ENCODE results near the gene TMBIM1. TPM values are rescaled to one million over a fixed set of nuclear protein-coding genes. Genes with fewer than 3 reads are reported as not detected.
A peak's percentile ranks its signal among the peaks of the same experiment; 100 is the strongest.

The TMBIM1 gene
- total RNA-seq, 1 donor: 136 TPM

- DNase-seq (ENCODE audit: low read depth): no peak
- TF ChIP-seq, protein P1, sequence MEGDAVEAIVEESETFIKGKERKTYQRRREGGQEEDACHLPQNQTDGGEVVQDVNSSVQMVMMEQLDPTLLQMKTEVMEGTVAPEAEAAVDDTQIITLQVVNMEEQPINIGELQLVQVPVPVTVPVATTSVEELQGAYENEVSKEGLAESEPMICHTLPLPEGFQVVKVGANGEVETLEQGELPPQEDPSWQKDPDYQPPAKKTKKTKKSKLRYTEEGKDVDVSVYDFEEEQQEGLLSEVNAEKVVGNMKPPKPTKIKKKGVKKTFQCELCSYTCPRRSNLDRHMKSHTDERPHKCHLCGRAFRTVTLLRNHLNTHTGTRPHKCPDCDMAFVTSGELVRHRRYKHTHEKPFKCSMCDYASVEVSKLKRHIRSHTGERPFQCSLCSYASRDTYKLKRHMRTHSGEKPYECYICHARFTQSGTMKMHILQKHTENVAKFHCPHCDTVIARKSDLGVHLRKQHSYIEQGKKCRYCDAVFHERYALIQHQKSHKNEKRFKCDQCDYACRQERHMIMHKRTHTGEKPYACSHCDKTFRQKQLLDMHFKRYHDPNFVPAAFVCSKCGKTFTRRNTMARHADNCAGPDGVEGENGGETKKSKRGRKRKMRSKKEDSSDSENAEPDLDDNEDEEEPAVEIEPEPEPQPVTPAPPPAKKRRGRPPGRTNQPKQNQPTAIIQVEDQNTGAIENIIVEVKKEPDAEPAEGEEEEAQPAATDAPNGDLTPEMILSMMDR (IDR thresholded peaks at IDR 0.05; ENCODE audit: insufficient read depth, low read depth, low read length): no peak
- H3K4me3 ChIP-seq (ENCODE audit: low read depth, low read length): no peak overlapping the region
Observed at GRCh38 chr2:218331745-218332144, 39.4 kb upstream of the TMBIM1 start.

- TF ChIP-seq, protein P1 (IDR thresholded peaks at IDR 0.05; ENCODE audit: insufficient read depth, low read depth, low read length): no peak
- H3K4me3 ChIP-seq (ENCODE audit: low read depth, low read length): no peak overlapping the region
- no peak for DNase-seq (ENCODE audit: low read depth)
Observed at GRCh38 chr2:218329826-218330593, 37.7 kb upstream of the TMBIM1 start.

GRCh38 chr2:218329027-218329825 lies 36.9 kb upstream of the TMBIM1 start:
- TF ChIP-seq, protein P1 (IDR thresholded peaks at IDR 0.05; ENCODE audit: insufficient read depth, low read depth, low read length): no peak
- no peak for DNase-seq (ENCODE audit: low read depth)

DNA sequence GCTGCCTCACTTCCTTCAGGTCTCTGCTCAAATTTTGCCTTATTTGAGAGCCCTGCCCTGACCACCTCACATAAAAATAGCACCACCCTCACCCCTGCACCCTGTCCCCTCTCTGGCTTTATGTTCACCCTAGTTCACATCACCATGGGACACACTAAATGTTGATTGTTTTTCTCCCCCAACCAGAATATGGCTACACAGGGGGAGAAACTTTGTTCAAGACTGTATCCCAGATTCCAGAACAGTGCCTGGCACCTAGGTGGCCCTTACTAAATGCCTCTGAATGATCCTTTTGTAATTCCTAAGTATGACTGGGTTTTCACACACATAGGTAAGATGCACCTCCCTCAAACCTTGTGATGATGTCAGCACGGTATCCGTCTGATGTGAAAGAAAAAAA lies 36.0 kb upstream of the TMBIM1 start:
- TF ChIP-seq, protein P1 (IDR thresholded peaks at IDR 0.05; ENCODE audit: insufficient read depth, low read depth, low read length): no peak
- no peak for DNase-seq (ENCODE audit: low read depth)

More at GRCh38 chr2:218329027-218329825, 36.9 kb upstream of the TMBIM1 start:
- no peak overlapping the region for H3K4me3 ChIP-seq (ENCODE audit: low read depth, low read length)

DNA sequence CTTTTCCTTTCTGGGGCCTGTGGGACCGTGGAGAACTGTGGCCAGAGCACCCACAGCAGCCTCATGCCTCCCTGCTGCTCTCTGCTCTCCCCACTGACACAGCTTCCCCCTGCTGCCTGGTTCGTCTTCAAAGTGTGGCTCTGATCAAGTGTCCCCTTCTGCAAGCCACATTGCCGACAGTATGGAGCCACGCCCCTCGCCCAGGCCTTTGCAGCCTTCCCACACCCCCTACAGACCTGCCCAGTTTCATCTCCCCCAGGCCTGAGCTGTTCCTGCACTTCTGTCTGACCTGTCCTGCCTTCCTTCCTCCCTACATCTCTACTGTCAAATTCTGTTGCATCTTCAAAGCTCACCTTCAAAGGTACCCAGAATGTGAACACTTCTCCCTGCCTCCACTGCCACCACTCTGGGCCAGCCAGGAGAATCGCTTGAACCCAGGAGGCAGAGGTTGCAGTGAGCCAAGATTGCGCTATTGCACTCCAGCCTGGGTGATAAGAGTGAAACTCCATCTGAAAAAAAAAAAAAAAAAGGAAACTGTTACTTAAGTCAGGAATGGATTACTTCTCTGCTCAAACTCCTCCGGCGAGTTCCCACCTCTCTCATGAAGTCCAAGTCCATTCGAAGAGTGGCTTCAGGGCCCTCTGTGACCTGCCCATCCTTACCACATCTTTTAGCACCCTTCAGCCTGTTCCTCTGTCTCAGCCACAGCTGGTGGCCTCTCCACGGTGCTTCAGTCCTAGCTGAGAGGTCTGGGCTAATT lies 35.3 kb upstream of the TMBIM1 start:
- DNase-seq (ENCODE audit: low read depth): peak; percentile 17
- no peak overlapping the region for H3K4me3 ChIP-seq (ENCODE audit: low read depth, low read length)
- TF ChIP-seq, protein P1 (IDR thresholded peaks at IDR 0.05; ENCODE audit: insufficient read depth, low read depth, low read length): no peak

More for the DNA sequence above, 36.0 kb upstream of the TMBIM1 start:
- H3K4me3 ChIP-seq (ENCODE audit: low read depth, low read length): no peak overlapping the region

DNA sequence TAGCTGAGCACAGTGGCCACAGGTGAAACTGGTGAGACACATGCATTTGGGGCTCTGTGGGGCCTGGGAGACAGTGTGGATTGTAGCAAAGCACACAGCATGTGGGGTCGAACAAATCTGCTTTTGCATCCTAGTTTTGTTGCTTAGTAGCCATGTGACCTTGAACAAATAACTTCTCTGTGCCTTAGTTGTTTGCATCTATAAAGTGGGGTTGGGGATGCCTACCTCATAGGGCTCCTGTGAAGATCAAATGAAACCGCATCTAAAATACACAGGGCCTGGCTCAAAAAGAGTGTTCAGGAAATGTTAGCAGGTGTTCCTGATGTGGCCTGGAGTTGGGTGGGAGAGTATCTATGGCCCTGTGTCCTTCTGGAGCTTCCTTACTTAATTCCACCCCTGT lies 34.0 kb upstream of the TMBIM1 start:
- H3K4me3 ChIP-seq (ENCODE audit: low read depth, low read length): no peak overlapping the region
- TF ChIP-seq, protein P1 (IDR thresholded peaks at IDR 0.05; ENCODE audit: insufficient read depth, low read depth, low read length): no peak
- no peak for DNase-seq (ENCODE audit: low read depth)

Data from fibroblast of villous mesenchyme (primary cell).